ENCODE measurements around the gene CREB3L4. TPM values are rescaled to one million over a fixed set of nuclear protein-coding genes. Genes with fewer than 3 reads are reported as not detected.
A peak's percentile ranks its signal among the peaks of the same experiment; 100 is the strongest.

CREB3L4 gene
- total RNA-seq, 1 donor from 2014 or later, result 15.2 TPM

DNA sequence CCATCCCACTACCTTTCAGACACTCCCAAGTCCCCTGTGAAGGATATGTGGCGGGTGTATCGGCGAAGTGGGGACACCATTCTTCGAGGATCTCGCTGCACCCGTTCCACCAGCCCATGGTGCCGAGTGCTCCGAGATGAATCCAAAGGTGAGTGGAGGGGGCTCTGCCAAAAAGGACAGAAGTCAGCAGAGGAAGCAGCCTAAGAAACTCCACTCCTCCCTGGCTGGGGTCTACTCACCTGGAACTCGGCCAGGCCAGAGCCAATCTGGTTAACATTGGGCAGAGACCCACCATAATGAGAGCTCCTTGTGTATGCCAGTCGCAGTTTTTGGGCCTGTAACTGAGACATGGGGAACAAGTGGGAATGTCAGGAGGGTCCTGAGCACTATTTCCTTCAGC, 12.9 kb upstream of the CREB3L4 start:
- peaks cover 0 to 41% of the 10 kb centered on the region in 2 donors for H3K36me3 ChIP-seq
- H3K27me3 ChIP-seq, result no peaks in the 10 kb centered on the region
- no peaks in the 10 kb centered on the region for H3K9me3 ChIP-seq
- DNase-seq (ENCODE audit: extremely low spot score in 2 of 2), result no peak
- intact Hi-C loops (cut with DNase I), result loop anchor here (10.0 kb wide), 1 partner anchor 280 kb away; the partner anchor contains the start of genes ILF2 and NPR1
- TF ChIP-seq POLR2A (IDR thresholded peaks at IDR 0.05), result no peak
- no peak for TF ChIP-seq POLR2AphosphoS5 (IDR thresholded peaks at IDR 0.05; ENCODE audit: insufficient read depth in 1 of 2, low read depth in 1 of 2)
- TF ChIP-seq CTCF (IDR thresholded peaks at IDR 0.05), result no peak
- H3K4me3 ChIP-seq, result no peak overlapping the region
- peaks cover 45% of the 10 kb centered on the region for H3K4me1 ChIP-seq
- no peak overlapping the region for H3K27ac ChIP-seq

- no peak for DNase-seq (ENCODE audit: extremely low spot score in 2 of 2)
- H3K4me3 ChIP-seq, result peak overlapping the region; percentile 89 to 97
- peaks cover 0 to 27% of the 10 kb centered on the region in 2 donors for H3K36me3 ChIP-seq
- H3K4me1 ChIP-seq, result peaks cover 54% of the 10 kb centered on the region
- peak overlapping the region; percentile 90 for H3K27ac ChIP-seq
- no peak for TF ChIP-seq CTCF (IDR thresholded peaks at IDR 0.05)
- no peak for TF ChIP-seq POLR2AphosphoS5 (IDR thresholded peaks at IDR 0.05; ENCODE audit: insufficient read depth in 1 of 2, low read depth in 1 of 2)
- TF ChIP-seq POLR2A (IDR thresholded peaks at IDR 0.05), result no peak
- H3K27me3 ChIP-seq, result no peaks in the 10 kb centered on the region
- intact Hi-C loops (cut with DNase I), result loop anchor here (10.0 kb wide), 1 partner anchor 282 kb away; the partner anchor contains the start of genes ILF2 and NPR1
- no peaks in the 10 kb centered on the region for H3K9me3 ChIP-seq
Observed at GRCh38 chr1:153956997-153957715, 10.5 kb upstream of the CREB3L4 start.

DNA sequence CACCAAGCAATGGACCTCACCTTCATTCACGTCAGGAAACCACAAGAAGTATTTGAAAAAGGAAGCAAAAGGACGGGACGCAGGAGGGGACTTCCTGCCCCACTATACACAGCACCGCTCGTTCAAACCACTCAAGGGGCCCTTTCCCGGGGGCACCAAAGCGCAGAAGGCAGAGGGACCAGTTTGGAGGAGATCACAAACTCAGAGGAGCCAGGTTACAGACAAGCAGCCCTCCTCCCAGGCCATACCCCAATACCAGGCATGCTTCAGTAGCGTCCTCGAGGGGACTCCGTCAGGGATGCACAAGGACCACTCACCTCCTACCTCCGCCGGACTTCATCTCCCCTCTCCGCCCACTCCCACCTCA, 10.0 kb upstream of the CREB3L4 start:
- Histone ChIP-seq H3K4me1 (peaks cover 59% of the 10 kb centered on the region), H3K36me3 (peaks cover 0 to 21% of the 10 kb centered on the region in 2 donors), H3K9me3 (no peaks in the 10 kb centered on the region), H3K27ac (peak overlapping the region; percentile 90), H3K4me3 (peak overlapping the region; percentile 89 to 97), H3K27me3 (no peaks in the 10 kb centered on the region)
- intact Hi-C loops (cut with DNase I), result loop anchor here (10.0 kb wide), 1 partner anchor 283 kb away; the partner anchor contains the start of genes ILF2 and NPR1
- TF ChIP-seq CTCF (IDR thresholded peaks at IDR 0.05) (no peak), POLR2AphosphoS5 (IDR thresholded peaks at IDR 0.05; ENCODE audit: insufficient read depth in 1 of 2, low read depth in 1 of 2) (no peak), POLR2A (IDR thresholded peaks at IDR 0.05) (no peak)
- no peak for DNase-seq (ENCODE audit: extremely low spot score in 2 of 2)

DNA sequence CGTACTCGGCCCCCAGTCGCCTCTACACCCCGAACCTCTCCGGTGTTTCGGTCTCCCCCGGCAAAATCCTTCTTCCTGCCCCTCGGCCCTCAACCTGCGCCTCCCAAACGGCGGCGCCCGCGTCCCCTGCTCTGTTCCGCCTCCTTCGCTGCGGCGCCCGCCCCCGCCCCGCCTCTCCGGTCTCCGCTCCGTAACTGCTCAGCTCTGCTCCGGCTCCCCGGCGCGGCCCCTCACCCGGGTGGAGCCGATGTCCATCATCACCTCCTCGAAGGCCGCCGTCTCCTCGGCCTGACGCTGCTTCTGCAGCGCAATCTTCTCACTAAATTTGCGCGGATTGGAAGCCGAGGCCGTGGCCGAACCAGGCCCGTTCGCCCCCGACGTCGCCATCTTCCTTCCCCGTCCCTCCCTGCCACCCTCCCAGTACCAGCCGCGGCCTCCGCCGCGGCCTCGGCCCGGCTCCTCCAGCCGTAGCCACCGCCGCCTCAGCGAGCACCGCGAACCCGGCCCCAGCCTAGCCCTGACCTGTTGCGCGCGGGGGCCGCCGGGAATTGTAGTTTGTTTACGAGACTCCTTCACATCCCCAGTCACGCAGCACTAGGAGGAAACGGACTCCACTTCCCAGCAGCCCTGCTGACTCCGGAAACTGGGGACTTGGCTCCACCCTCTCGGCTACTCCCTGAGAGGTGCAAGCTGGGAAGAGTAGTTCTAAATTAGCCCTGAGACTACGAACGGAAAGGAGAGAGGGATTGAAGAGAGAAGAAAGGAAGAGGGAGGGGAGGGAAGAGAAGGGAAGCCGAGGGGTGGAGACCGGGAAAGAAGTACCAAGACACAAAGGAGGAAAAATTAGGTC, 9.4 kb upstream of the CREB3L4 start, which contains the start of gene CRTC2:
Gene CRTC2, minus strand, starts transcription at position 502 of the 850 bp plus-strand sequence. Its CDS starts 115 bp downstream, at position 387.
- no peaks in the 10 kb centered on the region for H3K27me3 ChIP-seq
- peak; percentile 99 for DNase-seq (ENCODE audit: extremely low spot score in 2 of 2)
- H3K27ac ChIP-seq, result peak within 1 kb of the TSS; percentile 90
- TF ChIP-seq POLR2AphosphoS5 (IDR thresholded peaks at IDR 0.05; ENCODE audit: insufficient read depth in 1 of 2, low read depth in 1 of 2) (peak; percentile 86 to 96), CTCF (IDR thresholded peaks at IDR 0.05) (no peak), POLR2A (IDR thresholded peaks at IDR 0.05) (peak in 1 of 2 donors; percentile 75)
- peaks cover 62% of the 10 kb centered on the region for H3K4me1 ChIP-seq
- intact Hi-C loops (cut with DNase I), result loop anchor here (10.0 kb wide), 1 partner anchor 284 kb away; the partner anchor contains the start of genes ILF2 and NPR1
- peaks cover 0 to 15% of the 10 kb centered on the region in 2 donors for H3K36me3 ChIP-seq
- H3K9me3 ChIP-seq, result no peaks in the 10 kb centered on the region
- peak within 1 kb of the TSS; percentile 89 to 97 for H3K4me3 ChIP-seq
